ENCODE results near the gene ABCC9.
"Not testable (repeated sequence)": the region's sequence is repeated elsewhere in the genome, so short reads cannot be mapped to it uniquely, and the experiment has no call there.

The ABCC9 gene

GRCh38 chr12:21933656-21934055, 7.6 kb downstream of the ABCC9 start:
- no peak for DNase-seq (ENCODE audit: low spot score)

GRCh38 chr12:21929972-21930371, 11.3 kb downstream of the ABCC9 start:
- DNase-seq (ENCODE audit: low spot score), result not testable (repeated sequence)

- DNase-seq (ENCODE audit: low spot score), result no peak
Measured at GRCh38 chr12:21925296-21925913, 15.8 kb downstream of the ABCC9 start.

GRCh38 chr12:21921436-21921835, 19.8 kb downstream of the ABCC9 start:
- DNase-seq (ENCODE audit: low spot score), result no peak

GRCh38 chr12:21918456-21918855, 22.8 kb downstream of the ABCC9 start:
- no peak for DNase-seq (ENCODE audit: low spot score)

- DNase-seq (ENCODE audit: low spot score), result no peak
Measured at GRCh38 chr12:21913823-21914222, 27.4 kb downstream of the ABCC9 start.

GRCh38 chr12:21912318-21912717, 28.9 kb downstream of the ABCC9 start:
- DNase-seq (ENCODE audit: low spot score), result no peak

GRCh38 chr12:21911832-21912231, 29.4 kb downstream of the ABCC9 start:
- no peak for DNase-seq (ENCODE audit: low spot score)

GRCh38 chr12:21910657-21911056, 30.6 kb downstream of the ABCC9 start:
- no peak for DNase-seq (ENCODE audit: low spot score)

- no peak for DNase-seq (ENCODE audit: low spot score)
Measured at GRCh38 chr12:21907948-21908837, 33.0 kb downstream of the ABCC9 start.

GRCh38 chr12:21906919-21907493, 34.2 kb downstream of the ABCC9 start:
- DNase-seq (ENCODE audit: low spot score), result no peak

GRCh38 chr12:21899532-21899931, 41.7 kb downstream of the ABCC9 start:
- not testable (repeated sequence) for DNase-seq (ENCODE audit: low spot score)

GRCh38 chr12:21895651-21896050, 45.6 kb downstream of the ABCC9 start:
- no peak for DNase-seq (ENCODE audit: low spot score)

- DNase-seq (ENCODE audit: low spot score), result no peak
Measured at GRCh38 chr12:21894792-21895595, 46.2 kb downstream of the ABCC9 start.

GRCh38 chr12:21893924-21894323, 47.3 kb downstream of the ABCC9 start:
- no peak for DNase-seq (ENCODE audit: low spot score)

- no peak for DNase-seq (ENCODE audit: low spot score)
Measured at GRCh38 chr12:21892341-21892740, 48.9 kb downstream of the ABCC9 start.

- DNase-seq (ENCODE audit: low spot score), result no peak
Measured at GRCh38 chr12:21891751-21892217, 49.4 kb downstream of the ABCC9 start.

GRCh38 chr12:21888276-21888863, 52.9 kb downstream of the ABCC9 start:
- no peak for DNase-seq (ENCODE audit: low spot score)

GRCh38 chr12:21884936-21885335, 56.3 kb downstream of the ABCC9 start:
- no peak for DNase-seq (ENCODE audit: low spot score)

GRCh38 chr12:21882635-21883034, 58.6 kb downstream of the ABCC9 start:
- DNase-seq (ENCODE audit: low spot score), result no peak

- DNase-seq (ENCODE audit: low spot score), result no peak
Measured at GRCh38 chr12:21881965-21882364, 59.3 kb downstream of the ABCC9 start.

GRCh38 chr12:21879312-21879711, 61.9 kb downstream of the ABCC9 start:
- no peak for DNase-seq (ENCODE audit: low spot score)
